Measurements from ENCODE around the gene CYGB.

The CYGB gene

GRCh38 chr17:76487451-76488192 lies 49.9 kb downstream of the CYGB start:
- no peak for DNase-seq

GRCh38 chr17:76485569-76485968 lies 51.9 kb downstream of the CYGB start:
- DNase-seq: peak in 22 of 51 donors; percentile 12 to 70 (median 36)

GRCh38 chr17:76484228-76484725 lies 53.2 kb downstream of the CYGB start:
- no peak for DNase-seq

GRCh38 chr17:76481071-76481655 lies 56.3 kb downstream of the CYGB start:
- DNase-seq: peak in 23 of 51 donors; percentile 20 to 71 (median 44)

GRCh38 chr17:76480632-76481031 lies 56.9 kb downstream of the CYGB start:
- peak in 7 of 51 donors; percentile 17 to 71 (median 52) for DNase-seq

GRCh38 chr17:76479515-76480060 lies 57.9 kb downstream of the CYGB start:
- no peak for DNase-seq

- no peak for DNase-seq
These were observed 58.6 kb downstream of the CYGB start for GRCh38 chr17:76478730-76479514.

GRCh38 chr17:76478097-76478496 lies 59.4 kb downstream of the CYGB start:
- DNase-seq: no peak

GRCh38 chr17:76477576-76477975 lies 59.9 kb downstream of the CYGB start:
- DNase-seq: no peak

All from hypothalamus (tissue), 51 donors.